GM18502 (cell line): ENCODE results near the gene VSX1.

Source experiments
- ATAC-seq: cut with Tn5 transposase; IDR thresholded peaks from one replicate; pipeline ENCODE4 v1.9.1; 2021; ENCODE audit warnings: mild to moderate bottlenecking; ENCODE audit not compliant: unreplicated experiment, poor library complexity

VSX1 gene

GRCh38 chr20:25067102-25067987 is 14.6 kb downstream of the VSX1 start:
- no peak for ATAC-seq

- ATAC-seq: no peak
Measured at GRCh38 chr20:25066386-25066785, 15.6 kb downstream of the VSX1 start.

- ATAC-seq: peak; percentile 80
Measured at GRCh38 chr20:25065625-25066338, 16.2 kb downstream of the VSX1 start.

- ATAC-seq: no peak
Measured at GRCh38 chr20:25065072-25065624, 16.8 kb downstream of the VSX1 start.

- ATAC-seq: no peak
Measured at GRCh38 chr20:25064561-25065071, 17.3 kb downstream of the VSX1 start.

GRCh38 chr20:25063981-25064380 is 18.0 kb downstream of the VSX1 start:
- ATAC-seq: no peak

GRCh38 chr20:25063546-25063945 is 18.4 kb downstream of the VSX1 start:
- ATAC-seq: no peak

GRCh38 chr20:25062841-25063240 is 19.1 kb downstream of the VSX1 start:
- ATAC-seq: no peak

- ATAC-seq: no peak
Measured at GRCh38 chr20:25061821-25062530, 20.0 kb downstream of the VSX1 start.

- no peak for ATAC-seq
Measured at GRCh38 chr20:25061103-25061799, 20.7 kb downstream of the VSX1 start.

- ATAC-seq: no peak
Measured at GRCh38 chr20:25059866-25060465, 22.0 kb downstream of the VSX1 start.

- no peak for ATAC-seq
Measured at GRCh38 chr20:25058847-25059810, 22.8 kb downstream of the VSX1 start.

GRCh38 chr20:25058051-25058846 is 23.7 kb downstream of the VSX1 start, which contains the start of gene ACSS1:
ACSS1 (minus strand) TSS chr20:25058139; CDS start chr20:25058102, 37 bp downstream.
- ATAC-seq: peak; percentile 68

GRCh38 chr20:25057234-25058050 is 24.5 kb downstream of the VSX1 start:
- ATAC-seq: peak; percentile 42

- peak; percentile 33 for ATAC-seq
Measured at GRCh38 chr20:25056690-25057233, 25.2 kb downstream of the VSX1 start.
